ENCODE measurements around the gene NMD3. TPM values are rescaled to one million over a fixed set of nuclear protein-coding genes. Genes with fewer than 3 reads are reported as not detected.
"Not testable (repeated sequence)": the region's sequence is repeated elsewhere in the genome, so short reads cannot be mapped to it uniquely, and the experiment has no call there.

NMD3 gene
- 10 to 100 TPM; 25.5 to 47.4 (median 38.4) TPM for polyA plus RNA-seq (ENCODE audit: insufficient read length in 10 of 10)
- long read RNA-seq, donor 1, partial matches to known transcripts = 0 of 3 reads
- long read RNA-seq, donor 1, other reads (novel, unspliced or antisense) = 0 of 3 reads
- long read RNA-seq, donor 2, partial matches to known transcripts = 0 of 2 reads
- long read RNA-seq, donor 2, other reads (novel, unspliced or antisense) = 0 of 2 reads
- long read RNA-seq, donor 3 = 0 reads
- long read RNA-seq, donor 4 = 0 reads
- long read RNA-seq, donor 5, partial matches to known transcripts = 0 of 2 reads
- long read RNA-seq, donor 5, other reads (novel, unspliced or antisense) = 0 of 2 reads
- long read RNA-seq, donor 6, partial matches to known transcripts = 0 of 5 reads
- long read RNA-seq, donor 6, other reads (novel, unspliced or antisense) = 0 of 5 reads
- long read RNA-seq, donor 7, partial matches to known transcripts = 0 of 1 reads
- long read RNA-seq, donor 7, other reads (novel, unspliced or antisense) = 0 of 1 reads
- long read RNA-seq, donor 8, partial matches to known transcripts = 0 of 2 reads
- long read RNA-seq, donor 8, other reads (novel, unspliced or antisense) = 0 of 2 reads
- long read RNA-seq, donor 9 = 0 reads

DNA sequence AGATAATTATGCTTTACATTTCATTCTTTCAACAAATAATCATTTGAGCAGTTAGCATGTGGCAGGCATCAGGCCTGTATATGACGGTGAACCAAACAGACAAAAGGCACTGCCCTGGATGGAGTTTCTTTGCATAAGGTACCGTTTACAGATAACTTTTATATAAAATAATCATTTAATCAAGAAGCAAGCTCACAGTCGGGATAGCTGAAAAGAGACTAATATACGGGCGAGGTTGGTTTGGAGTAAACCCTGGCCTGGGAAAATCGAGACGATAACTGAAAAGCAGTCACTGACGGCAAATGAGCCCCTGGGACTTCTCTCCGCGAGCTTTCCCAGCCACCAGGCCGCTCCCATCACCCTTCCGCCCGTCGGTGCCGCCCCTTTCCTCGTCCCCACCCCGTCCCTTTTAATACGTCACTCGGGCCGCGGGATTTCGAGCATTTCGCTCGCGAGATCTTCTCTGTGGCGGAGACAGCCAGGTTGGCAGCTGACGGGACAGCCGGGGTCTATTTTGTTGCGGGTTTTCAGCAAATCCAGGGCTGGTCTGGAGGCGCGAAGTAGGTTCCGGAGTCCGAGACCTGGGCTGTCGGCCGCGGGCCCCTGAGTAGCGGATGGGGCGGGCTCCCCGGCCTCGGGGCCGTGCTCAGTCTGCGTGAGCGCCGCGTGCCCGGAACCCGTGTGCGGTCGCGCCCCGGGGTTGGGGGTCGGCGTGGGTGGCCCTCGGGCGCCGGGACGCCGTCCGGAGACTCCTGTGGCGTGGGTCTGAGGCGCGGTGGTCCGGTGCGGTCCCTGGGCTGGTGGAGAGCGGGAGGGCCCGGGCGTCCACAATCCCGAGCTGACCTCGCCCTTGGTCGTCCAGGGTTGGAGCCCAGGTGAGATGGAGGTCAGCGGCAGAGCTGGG, at the start of gene NMD3:
Gene NMD3 (plus strand): TSS at position 462 of the 904 bp plus-strand sequence. CDS start 703 bp downstream, outside the sequence.
- DNase-seq = peak; percentile 96 to 98 (median 97)

GRCh38 chr3:161171639-161172552, 49.2 kb upstream of the NMD3 start:
- no peak for DNase-seq

DNA sequence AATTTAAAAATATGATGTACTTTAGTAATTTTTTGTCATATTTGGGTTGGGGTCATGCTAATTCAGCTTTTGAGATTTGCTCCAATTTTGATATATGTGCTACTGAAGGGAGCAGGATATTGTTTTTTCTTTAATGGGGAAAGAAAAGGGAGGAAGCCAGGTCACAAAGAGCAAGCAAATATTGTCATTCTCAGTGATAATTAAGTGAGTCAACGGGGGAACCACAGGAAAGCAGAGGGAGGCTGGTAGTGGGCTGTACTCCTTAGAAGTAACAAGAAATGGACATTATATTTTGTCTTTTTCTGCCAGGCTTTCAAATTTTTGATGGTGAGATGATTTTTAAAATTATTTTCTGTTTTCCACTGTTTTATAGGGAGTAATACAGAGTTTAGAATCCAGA, 45.6 kb upstream of the NMD3 start:
- DNase-seq = no peak

DNA sequence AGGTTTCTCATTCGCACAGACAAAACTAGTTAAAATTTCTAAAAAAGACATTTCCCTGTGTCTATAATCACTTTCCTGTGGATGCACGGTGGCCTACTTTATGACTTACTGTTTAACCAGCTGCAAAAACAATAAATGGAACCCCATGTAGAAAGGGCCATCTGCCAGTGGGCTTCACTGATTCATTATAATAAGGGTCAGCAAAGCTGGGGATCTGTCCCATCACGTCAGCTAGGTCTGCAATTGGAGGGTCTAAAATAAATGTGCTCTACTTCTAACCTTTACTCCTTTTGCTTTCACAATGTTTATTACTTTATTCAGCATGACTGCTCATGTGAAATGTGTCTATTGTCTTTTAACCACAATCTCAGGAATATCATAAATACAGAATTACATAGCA, 43.1 kb upstream of the NMD3 start:
- DNase-seq = no peak

- not testable (repeated sequence) for DNase-seq
Measured at GRCh38 chr3:161181371-161181770, 39.7 kb upstream of the NMD3 start.

DNA sequence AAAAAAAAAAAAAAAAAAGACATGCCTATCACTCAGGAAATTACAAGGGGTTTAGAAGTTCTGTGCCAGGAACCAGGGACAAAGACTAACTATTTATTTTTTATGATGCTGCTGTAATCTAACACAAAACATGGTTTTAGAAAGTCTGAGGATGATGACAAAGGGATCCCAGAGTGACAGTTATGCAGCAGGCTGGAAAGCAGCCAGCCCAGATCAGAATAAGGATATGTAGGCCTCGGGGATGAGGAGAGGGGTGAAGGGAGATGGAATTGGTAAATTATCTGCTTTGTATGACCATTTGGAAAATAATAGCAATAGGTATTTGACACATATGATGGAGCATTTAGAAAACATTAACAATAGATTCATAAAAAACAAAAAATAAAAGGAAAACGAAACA, 34.1 kb upstream of the NMD3 start:
- no peak for DNase-seq

GRCh38 chr3:161197855-161198850, 23.0 kb upstream of the NMD3 start:
- no peak for DNase-seq

DNA sequence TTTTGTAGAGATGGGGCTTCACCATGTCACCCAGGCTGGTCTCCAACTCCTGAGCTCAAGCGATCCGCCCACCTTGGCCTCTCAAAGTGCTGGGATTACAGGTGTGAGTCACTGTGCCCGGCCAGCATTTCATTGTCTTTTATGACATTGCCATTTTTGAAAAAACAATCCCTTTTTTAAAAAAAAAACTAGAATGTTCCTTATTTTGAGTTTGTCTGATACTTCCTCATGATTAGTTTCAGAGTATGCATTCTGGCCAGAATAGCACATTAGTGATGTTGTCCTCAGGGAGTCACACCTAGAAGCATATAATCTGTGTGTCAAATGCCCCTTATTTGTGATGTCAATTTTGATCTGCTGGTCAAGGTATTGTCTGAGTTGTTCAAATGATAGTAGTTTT, 21.2 kb upstream of the NMD3 start:
- no peak for DNase-seq

GRCh38 chr3:161203485-161204098, 17.5 kb upstream of the NMD3 start:
- no peak for DNase-seq

- no peak for DNase-seq
Measured at GRCh38 chr3:161208931-161209330, 12.2 kb upstream of the NMD3 start.

GRCh38 chr3:161212171-161212771, 8.8 kb upstream of the NMD3 start:
- no peak for DNase-seq

DNA sequence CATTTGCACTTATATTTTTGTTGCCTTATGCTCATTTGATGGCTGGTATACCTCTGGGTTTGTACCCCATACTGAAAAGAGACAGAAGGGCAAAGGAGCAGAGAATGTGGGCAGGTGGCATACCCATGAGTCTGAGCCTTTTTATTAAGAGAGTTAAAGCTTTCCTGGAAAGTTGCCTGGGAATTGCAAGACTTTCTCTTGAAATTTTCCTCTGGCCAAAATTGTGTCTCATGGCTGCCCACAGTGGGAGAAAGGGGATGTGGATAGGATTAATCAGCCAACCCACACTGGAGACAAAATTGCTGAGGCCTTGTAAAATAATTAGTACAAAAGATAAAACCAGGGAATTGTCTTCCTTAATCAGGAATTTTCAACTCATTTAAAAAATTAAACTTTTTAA, 8.2 kb upstream of the NMD3 start:
- DNase-seq = no peak

- no peak for DNase-seq
Measured at GRCh38 chr3:161213644-161214043, 7.5 kb upstream of the NMD3 start.

GRCh38 chr3:161215185-161215584, 5.9 kb upstream of the NMD3 start:
- DNase-seq = no peak

- DNase-seq = no peak
Measured at GRCh38 chr3:161217496-161217895, 3.6 kb upstream of the NMD3 start.

DNA sequence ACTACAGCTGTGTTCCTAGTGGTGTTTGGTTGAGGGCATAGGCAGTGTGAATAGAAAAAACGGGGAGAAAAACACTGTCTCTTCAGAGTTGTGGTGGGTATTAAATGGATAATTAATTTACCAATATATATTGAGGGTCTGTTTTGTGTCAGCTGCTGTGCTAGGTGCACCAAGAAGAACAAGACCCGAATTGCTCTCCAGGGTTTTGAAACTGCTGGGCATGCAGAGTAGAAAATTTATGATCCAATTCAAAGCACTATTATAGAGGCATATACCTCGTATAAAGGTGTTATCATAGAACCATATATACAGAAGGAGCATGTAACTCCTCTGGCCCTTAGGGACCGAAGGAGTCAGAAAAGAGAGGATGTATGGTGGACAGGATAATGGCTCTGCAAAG, 1.6 kb upstream of the NMD3 start:
- DNase-seq = no peak

DNA sequence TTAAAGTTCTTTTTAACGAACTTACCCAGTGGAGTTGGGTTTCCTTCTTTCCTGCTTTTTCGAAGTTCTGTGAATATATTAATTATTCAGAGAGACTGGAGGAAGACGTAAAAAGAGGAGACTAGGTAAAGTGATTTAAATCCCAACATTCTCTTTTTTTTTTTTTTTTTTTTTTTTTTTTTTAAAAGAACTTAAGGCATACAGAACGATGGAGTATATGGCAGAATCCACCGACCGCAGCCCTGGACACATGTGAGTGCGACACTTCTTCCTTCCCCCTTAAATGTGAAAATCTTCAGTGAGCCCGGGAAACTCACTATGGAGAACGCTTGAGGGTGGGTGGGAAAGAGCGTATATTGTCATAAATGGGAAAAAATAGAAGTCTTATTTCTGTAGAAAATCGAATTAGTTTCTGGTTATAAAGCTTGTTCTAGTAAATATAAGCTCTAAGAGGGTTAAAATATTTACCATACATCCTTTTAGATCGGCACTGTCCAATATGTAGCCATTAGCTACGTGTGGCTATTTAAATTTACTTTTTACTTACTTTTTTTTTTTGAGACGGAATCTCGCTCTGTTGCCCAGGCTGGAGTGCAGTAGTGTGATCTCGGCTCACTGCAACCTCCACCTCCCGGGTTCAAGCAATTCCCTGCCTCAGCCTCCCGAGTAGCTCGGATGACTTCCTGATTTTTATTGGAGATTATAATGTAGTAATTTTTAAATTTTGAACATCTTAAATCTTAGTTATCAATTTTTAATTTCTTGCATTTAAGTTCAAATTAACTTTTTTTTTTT, 892 bp downstream of the NMD3 start:
- DNase-seq = peak; percentile 38 to 76 (median 49)

DNA sequence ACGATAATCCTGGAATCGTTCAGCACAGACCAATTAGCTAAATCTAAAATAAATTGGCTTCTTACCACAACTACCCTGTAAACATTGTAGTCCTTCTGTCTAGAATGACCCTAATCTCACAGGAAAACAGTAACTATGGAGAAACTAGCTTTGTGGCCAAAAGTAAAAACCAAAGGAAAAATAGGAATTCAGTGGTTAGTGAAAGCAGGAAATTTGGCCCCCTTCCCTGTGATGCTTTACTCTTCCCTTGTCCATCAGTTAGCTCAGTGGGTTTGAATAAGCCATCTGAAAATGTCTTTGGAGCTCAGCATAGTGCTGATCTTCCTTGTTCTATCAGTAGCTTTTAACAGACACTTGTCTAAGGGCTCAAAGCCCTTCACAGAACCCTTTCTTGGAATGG, 1.6 kb downstream of the NMD3 start:
- DNase-seq = peak; percentile 12 to 44 (median 14)
